ENCODE measurements around the gene PLN. TPM values are rescaled to one million over a fixed set of nuclear protein-coding genes. Genes with fewer than 3 reads are reported as not detected.
A peak's percentile ranks its signal among the peaks of the same experiment; 100 is the strongest.

Gene PLN
- total and polyA plus RNA-seq, 4 donors = 1.6 to 12.3 (median 6.7) TPM

DNA sequence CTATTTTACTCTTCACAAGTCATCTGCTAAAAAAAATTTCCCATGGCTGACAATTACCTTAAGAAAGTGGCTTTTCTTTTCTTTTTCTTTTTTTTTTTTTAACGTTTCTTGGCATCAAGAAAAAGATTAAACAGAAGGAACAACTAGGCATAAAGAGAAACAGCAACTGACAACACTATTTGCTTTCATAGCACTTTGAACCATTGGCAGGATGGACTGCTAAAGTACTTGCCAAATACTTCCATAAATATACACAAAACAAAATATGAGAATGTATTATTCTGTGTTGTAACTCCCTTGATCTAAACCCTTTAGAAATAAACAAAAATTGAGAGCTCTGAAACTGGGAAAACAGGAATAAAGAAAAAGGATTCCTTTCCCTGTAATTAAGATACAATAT, 20.0 kb upstream of the PLN start:
- DNase-seq = peak in 2 of 3 donors; percentile 89 to 92
- 39 to 56% methylated on average over 1 of the region's 1 CpG for WGBS, 2 donors
- H3K27ac ChIP-seq (ENCODE audit: low read depth in 1 of 2, low read length in 1 of 2) = no peak overlapping the region
- H3K36me3 ChIP-seq (ENCODE audit: control insufficient read depth in 4 of 4, insufficient read depth in 4 of 4, low read length in 4 of 4) = peaks cover 0 to 3% (median 0%) of the 10 kb centered on the region in 4 donors
- TF ChIP-seq, protein P1, sequence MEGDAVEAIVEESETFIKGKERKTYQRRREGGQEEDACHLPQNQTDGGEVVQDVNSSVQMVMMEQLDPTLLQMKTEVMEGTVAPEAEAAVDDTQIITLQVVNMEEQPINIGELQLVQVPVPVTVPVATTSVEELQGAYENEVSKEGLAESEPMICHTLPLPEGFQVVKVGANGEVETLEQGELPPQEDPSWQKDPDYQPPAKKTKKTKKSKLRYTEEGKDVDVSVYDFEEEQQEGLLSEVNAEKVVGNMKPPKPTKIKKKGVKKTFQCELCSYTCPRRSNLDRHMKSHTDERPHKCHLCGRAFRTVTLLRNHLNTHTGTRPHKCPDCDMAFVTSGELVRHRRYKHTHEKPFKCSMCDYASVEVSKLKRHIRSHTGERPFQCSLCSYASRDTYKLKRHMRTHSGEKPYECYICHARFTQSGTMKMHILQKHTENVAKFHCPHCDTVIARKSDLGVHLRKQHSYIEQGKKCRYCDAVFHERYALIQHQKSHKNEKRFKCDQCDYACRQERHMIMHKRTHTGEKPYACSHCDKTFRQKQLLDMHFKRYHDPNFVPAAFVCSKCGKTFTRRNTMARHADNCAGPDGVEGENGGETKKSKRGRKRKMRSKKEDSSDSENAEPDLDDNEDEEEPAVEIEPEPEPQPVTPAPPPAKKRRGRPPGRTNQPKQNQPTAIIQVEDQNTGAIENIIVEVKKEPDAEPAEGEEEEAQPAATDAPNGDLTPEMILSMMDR (IDR thresholded peaks at IDR 0.05; ENCODE audit: control extremely low read depth, extremely low read depth) = no peak
- no peaks in the 10 kb centered on the region for H3K27me3 ChIP-seq (ENCODE audit: control insufficient read depth in 3 of 3, insufficient read depth in 3 of 3, low read length in 2 of 3)
- ATAC-seq (ENCODE audit: insufficient read depth, low FRiP score) = no peak
- H3K9ac ChIP-seq (ENCODE audit: insufficient read depth in 1 of 2, low read length in 2 of 2) = no peak overlapping the region
- peaks cover 0 to 1% (median 0%) of the 10 kb centered on the region in 4 donors for H3K9me3 ChIP-seq (ENCODE audit: control insufficient read depth in 4 of 4, insufficient read depth in 3 of 4, low read length in 3 of 4)
- H3K4me1 ChIP-seq (ENCODE audit: control insufficient read depth in 5 of 5, insufficient read depth in 5 of 5, low read length in 5 of 5) = peaks cover 0 to 25% (median 12%) of the 10 kb centered on the region in 5 donors
- no peak overlapping the region for H3K4me3 ChIP-seq

DNA sequence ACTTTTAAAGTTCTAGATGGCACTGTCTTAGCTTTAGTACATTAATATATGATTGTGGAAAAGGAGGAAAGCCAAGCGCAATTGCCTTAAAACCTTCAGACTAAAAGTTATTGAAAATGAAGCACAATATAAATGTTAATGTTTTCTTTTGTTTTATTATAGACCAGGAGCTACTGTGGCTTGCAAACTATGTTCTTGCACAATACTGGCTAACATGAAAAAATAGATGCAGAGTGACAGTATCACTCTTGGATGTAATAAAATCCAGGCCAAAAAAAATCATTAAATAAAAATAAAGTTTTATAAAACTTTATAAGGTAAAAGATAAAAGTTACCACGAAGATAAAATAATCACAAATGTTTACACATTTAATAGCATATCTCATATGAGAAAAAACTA, 18.3 kb upstream of the PLN start:
- no peaks in the 10 kb centered on the region for H3K36me3 ChIP-seq (ENCODE audit: control insufficient read depth in 4 of 4, insufficient read depth in 4 of 4, low read length in 4 of 4)
- H3K9ac ChIP-seq (ENCODE audit: insufficient read depth in 1 of 2, low read length in 2 of 2) = no peak overlapping the region
- no peak overlapping the region for H3K4me3 ChIP-seq
- no peaks in the 10 kb centered on the region for H3K27me3 ChIP-seq (ENCODE audit: control insufficient read depth in 3 of 3, insufficient read depth in 3 of 3, low read length in 2 of 3)
- DNase-seq (no peak), ATAC-seq (ENCODE audit: insufficient read depth, low FRiP score) (no peak)
- H3K4me1 ChIP-seq (ENCODE audit: control insufficient read depth in 5 of 5, insufficient read depth in 5 of 5, low read length in 5 of 5) = peaks cover 0 to 25% (median 12%) of the 10 kb centered on the region in 5 donors
- TF ChIP-seq, protein P1 (IDR thresholded peaks at IDR 0.05; ENCODE audit: control extremely low read depth, extremely low read depth) = no peak
- WGBS, 2 donors = 87 to 94% methylated on average over 2 of the region's 2 CpGs
- peaks cover 0 to 1% (median 0%) of the 10 kb centered on the region in 4 donors for H3K9me3 ChIP-seq (ENCODE audit: control insufficient read depth in 4 of 4, insufficient read depth in 3 of 4, low read length in 3 of 4)
- no peak overlapping the region for H3K27ac ChIP-seq (ENCODE audit: low read depth in 1 of 2, low read length in 1 of 2)

DNA sequence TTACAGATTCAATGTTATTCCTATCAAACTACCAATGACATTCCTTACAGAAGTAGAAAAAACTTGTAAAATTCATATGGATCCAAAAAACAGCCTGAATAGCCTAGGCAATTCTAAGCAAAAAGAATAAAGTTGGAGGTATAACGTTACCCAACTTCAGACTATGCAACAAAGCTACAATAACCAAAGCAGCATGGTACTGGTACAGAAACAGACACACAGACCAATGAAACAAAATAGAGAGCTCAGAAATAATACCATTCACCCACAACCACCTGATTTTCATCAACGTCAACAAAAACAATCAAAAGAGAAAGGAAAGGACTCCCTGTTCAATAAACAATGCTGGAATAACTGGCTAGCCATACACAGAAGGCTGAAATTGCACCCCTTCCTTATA, 17.2 kb upstream of the PLN start:
- Histone ChIP-seq H3K27ac (ENCODE audit: low read depth in 1 of 2, low read length in 1 of 2) (no peak overlapping the region), H3K4me1 (ENCODE audit: control insufficient read depth in 5 of 5, insufficient read depth in 5 of 5, low read length in 5 of 5) (peaks cover 0 to 19% (median 6%) of the 10 kb centered on the region in 5 donors), H3K36me3 (ENCODE audit: control insufficient read depth in 4 of 4, insufficient read depth in 4 of 4, low read length in 4 of 4) (peaks cover 0 to 3% (median 0%) of the 10 kb centered on the region in 4 donors), H3K9me3 (ENCODE audit: control insufficient read depth in 4 of 4, insufficient read depth in 3 of 4, low read length in 3 of 4) (peaks cover 0 to 1% (median 0%) of the 10 kb centered on the region in 4 donors), H3K4me3 (no peak overlapping the region), H3K27me3 (ENCODE audit: control insufficient read depth in 3 of 3, insufficient read depth in 3 of 3, low read length in 2 of 3) (no peaks in the 10 kb centered on the region), H3K9ac (ENCODE audit: insufficient read depth in 1 of 2, low read length in 2 of 2) (no peak overlapping the region)
- 90 to 96% methylated on average over 2 of the region's 2 CpGs for WGBS, 2 donors
- DNase-seq = no peak
- TF ChIP-seq, protein P1 (IDR thresholded peaks at IDR 0.05; ENCODE audit: control extremely low read depth, extremely low read depth) = no peak
- no peak for ATAC-seq (ENCODE audit: insufficient read depth, low FRiP score)

Data from lung (tissue), 12 donors.